NCI-H446 (cell line): ENCODE measurements around the gene ATP2B3.

Experiments
- DNase-seq, 2 experiments: peaks; one replicate each; lab custom pipeline; 2025; lab: John Stamatoyannopoulos, UW

The ATP2B3 gene

GRCh38 chrX:153517423-153517822, at the start of gene ATP2B3:
Gene ATP2B3 (plus strand): TSS chrX:153517642. CDS start chrX:153536248, 18,606 bp downstream.
- no peak for DNase-seq

- peak; percentile 8 to 69 for DNase-seq
These were observed 49.3 kb upstream of the ATP2B3 start for GRCh38 chrX:153468008-153468580.

GRCh38 chrX:153469811-153470410, 47.5 kb upstream of the ATP2B3 start:
- peak in 1 of 2 experiments; percentile 5 for DNase-seq

GRCh38 chrX:153470411-153471363, 46.8 kb upstream of the ATP2B3 start, which contains the start of gene HAUS7:
Gene HAUS7 (minus strand): TSS chrX:153470576. CDS start chrX:153470557, 19 bp downstream.
- DNase-seq, result peak; percentile 88 to 92

GRCh38 chrX:153471663-153472280, 45.7 kb upstream of the ATP2B3 start:
- DNase-seq, result no peak

- no peak for DNase-seq
These were observed 44.3 kb upstream of the ATP2B3 start for GRCh38 chrX:153473126-153473525.

- no peak for DNase-seq
These were observed 43.2 kb upstream of the ATP2B3 start for GRCh38 chrX:153474266-153474665.

GRCh38 chrX:153474718-153475117, 42.7 kb upstream of the ATP2B3 start:
- no peak for DNase-seq

GRCh38 chrX:153475271-153475670, 42.2 kb upstream of the ATP2B3 start:
- no peak for DNase-seq

GRCh38 chrX:153475751-153476281, 41.6 kb upstream of the ATP2B3 start:
- DNase-seq, result no peak

- peak; percentile 49 to 64 for DNase-seq
These were observed 40.6 kb upstream of the ATP2B3 start for GRCh38 chrX:153476666-153477363.

GRCh38 chrX:153477364-153477857, 40.0 kb upstream of the ATP2B3 start:
- DNase-seq, result peak in 1 of 2 experiments; percentile 51

GRCh38 chrX:153477901-153478300, 39.5 kb upstream of the ATP2B3 start:
- no peak for DNase-seq

GRCh38 chrX:153478746-153479145, 38.7 kb upstream of the ATP2B3 start:
- DNase-seq, result no peak

GRCh38 chrX:153481043-153481442, 36.4 kb upstream of the ATP2B3 start:
- DNase-seq, result no peak

- no peak for DNase-seq
These were observed 34.9 kb upstream of the ATP2B3 start for GRCh38 chrX:153482376-153483015.

GRCh38 chrX:153485396-153486080, 31.9 kb upstream of the ATP2B3 start:
- DNase-seq, result no peak

- DNase-seq, result no peak
These were observed 31.3 kb upstream of the ATP2B3 start for GRCh38 chrX:153486171-153486570.

GRCh38 chrX:153487590-153488071, 29.8 kb upstream of the ATP2B3 start:
- no peak for DNase-seq
